Hindlimb muscle (tissue), 1 donor: ENCODE data around the gene MGLL. TPM values are rescaled to one million over a fixed set of nuclear protein-coding genes. Genes with fewer than 3 reads are reported as not detected.

Experiments used
- DNase-seq: peaks from one replicate; pipeline ENCODE4 v3.0.0-alpha.2; 2013
- polyA plus RNA-seq: library from polyadenylated mRNA; unstranded; fragments of 120-200 nt; gene quantifications from one replicate; pipeline ENCODE4 v1.2.1, GENCODE V29; 2013; ENCODE audit not compliant: insufficient read length

The MGLL gene
- polyA plus RNA-seq, 1 donor = 28.0 TPM

- DNase-seq = no peak
These were observed 12.5 kb upstream of the MGLL start for GRCh38 chr3:127834771-127835170.

- DNase-seq = no peak
These were observed 11.1 kb upstream of the MGLL start for GRCh38 chr3:127833281-127834032.

- no peak for DNase-seq
These were observed 9.4 kb upstream of the MGLL start for GRCh38 chr3:127831723-127832172.

DNA sequence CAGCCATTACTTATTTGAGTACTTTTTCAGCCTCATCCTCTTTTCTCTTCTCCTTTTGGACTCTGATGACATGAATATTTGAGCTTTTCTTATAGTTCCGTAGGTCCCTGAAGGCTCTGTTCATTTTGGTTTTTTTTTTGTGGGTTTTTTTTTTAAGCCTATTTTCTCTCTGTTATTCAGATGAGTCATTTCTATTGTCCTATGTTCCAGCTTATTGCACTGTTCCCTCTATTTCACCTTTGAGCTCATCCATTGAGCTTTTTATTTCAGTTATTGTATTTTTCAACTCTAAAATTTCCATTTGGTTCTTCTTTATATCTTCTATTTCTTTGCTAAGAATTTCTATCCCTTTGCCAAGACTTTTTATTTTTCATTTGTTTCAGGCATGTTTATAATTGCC, 7.2 kb upstream of the MGLL start:
- no peak for DNase-seq

DNA sequence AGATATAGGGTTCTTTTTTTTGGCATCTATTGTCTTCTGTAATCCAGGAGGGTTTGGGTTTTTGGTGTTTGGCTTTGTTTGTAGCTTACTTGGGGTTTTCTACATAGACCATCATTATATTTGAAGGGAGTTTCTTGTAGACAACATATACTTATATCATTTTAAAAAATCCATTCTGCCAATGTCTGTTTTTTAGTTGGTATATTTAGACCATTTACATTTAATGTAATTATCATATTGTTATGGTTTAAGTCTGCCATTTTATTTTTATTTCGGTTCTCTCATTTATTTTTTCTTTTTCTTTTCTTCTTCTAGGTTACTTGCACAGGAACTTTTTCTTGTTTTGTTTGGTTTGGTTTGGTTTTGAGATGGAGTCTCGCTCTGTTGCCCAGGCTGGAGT, 5.5 kb upstream of the MGLL start:
- DNase-seq = no peak

GRCh38 chr3:127825756-127826155, 3.4 kb upstream of the MGLL start:
- DNase-seq = no peak

DNA sequence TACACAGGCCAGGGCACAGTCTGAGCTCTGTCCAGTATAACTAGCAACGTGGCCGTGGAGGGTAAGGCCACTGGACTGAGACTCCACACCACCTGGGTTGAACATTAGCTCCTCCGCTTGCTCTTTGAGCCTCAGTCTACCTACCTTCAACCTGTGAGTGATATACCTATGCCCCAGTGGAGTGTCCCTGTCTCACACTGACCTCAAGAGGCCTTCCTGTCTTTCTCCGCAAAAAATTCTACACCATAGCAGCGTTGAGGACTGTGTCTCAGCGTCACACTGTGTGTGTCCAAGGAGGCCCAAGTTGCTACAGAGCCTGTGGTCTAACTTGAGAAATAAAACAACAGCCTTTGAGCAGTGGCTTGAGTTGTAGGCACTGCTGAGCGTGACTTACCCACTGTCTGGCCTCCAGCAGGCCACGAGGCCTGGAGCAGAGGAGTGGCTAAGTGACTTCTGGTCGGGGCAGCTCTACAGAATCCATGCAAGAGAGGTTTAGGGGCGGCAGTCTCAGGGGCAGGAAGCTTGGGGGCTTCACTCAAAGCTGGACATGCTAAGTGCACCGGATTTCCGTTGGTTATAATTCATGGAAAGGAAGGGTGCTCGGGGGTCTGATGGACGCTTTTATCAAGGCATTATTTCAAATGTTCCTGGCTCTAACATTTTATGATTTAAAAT, 2.0 kb upstream of the MGLL start:
- no peak for DNase-seq

- no peak for DNase-seq
These were observed 1.1 kb upstream of the MGLL start for GRCh38 chr3:127823426-127823857.

GRCh38 chr3:127822682-127823425, 539 bp upstream of the MGLL start:
- peak; percentile 72 for DNase-seq

GRCh38 chr3:127821394-127821793, 921 bp downstream of the MGLL start:
- DNase-seq = no peak

GRCh38 chr3:127820826-127821313, 1.4 kb downstream of the MGLL start:
- no peak for DNase-seq

DNA sequence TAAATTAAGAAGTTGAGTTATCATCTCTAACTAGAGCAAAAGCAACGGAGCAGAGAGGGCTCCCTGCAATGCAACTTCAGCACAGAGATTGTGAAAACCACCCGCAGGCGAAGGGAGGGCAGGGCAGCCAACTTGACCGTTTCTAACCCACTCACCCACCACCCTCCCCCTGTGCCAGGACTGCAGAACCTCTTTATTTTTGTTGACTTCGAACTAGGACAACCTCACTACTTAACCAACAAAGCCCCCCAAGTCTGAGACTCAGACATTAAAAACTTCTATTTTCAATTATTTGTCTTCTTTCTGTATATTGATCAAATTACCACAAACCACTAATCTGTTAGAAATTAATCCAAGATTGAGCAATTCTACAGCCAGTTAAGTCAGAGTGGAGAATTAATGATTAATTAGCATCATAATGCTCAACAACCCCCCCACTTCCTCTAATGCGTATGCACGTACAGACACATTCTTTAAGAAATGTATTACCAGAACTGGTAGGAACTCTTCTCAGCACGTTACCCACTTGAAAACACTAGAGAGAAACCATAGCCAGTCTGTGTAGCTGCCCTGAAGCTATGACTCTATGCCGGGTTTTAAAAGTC, 2.0 kb downstream of the MGLL start:
- DNase-seq = no peak

DNA sequence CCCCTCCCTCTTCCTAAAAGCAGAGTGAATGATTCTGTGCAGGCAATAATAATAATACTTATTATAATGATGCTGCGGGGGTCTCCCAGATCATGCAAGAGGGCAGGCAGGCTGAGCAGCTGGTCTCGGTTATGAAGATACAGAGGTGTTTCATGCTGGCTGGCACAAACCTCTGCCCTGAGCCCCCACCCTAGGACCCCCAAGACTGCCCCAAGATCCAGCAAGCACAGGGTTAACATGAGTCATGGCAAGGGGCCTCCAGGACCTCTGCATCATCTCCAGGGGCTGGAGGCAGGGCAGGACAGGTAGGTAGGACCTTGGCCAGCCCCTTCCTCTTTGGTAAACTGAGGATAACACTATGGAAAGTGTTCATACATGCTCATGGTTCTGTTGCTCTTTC, 2.7 kb downstream of the MGLL start:
- no peak for DNase-seq

DNA sequence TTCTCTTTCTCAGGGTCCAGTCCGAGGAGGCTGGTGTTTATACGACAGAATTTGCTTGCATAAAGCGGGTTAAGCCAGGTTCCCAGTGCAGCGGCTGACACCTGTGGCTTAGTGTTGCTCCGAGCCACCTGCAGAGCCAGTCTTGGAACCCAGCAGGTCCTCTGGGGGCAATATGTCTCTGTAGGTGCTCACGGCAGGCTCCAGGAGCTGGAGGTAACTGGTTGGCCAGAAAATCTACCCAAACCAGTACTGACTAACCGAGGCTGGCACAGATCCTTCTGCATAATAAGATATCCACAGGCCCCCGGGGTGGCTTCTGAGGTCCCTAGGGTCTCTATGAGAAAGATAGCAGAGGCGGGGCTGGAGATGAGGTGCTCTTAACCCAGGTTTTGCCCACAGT, 3.2 kb downstream of the MGLL start:
- DNase-seq = no peak

DNA sequence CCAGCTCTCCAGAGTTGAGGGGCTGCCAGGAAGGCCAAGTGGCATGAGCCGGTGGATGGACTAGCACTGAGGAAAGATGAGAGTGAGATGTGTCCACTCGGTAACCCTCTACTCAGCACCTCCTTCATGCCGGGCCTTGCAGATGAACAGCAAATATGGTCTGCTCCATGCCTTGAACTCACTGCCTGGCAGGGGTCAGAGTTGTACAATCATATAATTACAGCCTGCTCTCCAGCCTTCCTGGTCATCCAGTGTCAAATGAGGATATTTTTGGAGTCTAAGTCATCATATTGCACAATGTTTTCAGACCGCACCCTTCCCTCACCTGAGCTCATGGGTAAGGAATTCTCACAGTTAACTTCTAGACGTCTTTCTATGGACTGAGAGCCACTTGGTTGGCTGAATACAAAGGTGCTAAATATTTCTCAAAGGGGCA, 4.9 kb downstream of the MGLL start:
- no peak for DNase-seq

DNA sequence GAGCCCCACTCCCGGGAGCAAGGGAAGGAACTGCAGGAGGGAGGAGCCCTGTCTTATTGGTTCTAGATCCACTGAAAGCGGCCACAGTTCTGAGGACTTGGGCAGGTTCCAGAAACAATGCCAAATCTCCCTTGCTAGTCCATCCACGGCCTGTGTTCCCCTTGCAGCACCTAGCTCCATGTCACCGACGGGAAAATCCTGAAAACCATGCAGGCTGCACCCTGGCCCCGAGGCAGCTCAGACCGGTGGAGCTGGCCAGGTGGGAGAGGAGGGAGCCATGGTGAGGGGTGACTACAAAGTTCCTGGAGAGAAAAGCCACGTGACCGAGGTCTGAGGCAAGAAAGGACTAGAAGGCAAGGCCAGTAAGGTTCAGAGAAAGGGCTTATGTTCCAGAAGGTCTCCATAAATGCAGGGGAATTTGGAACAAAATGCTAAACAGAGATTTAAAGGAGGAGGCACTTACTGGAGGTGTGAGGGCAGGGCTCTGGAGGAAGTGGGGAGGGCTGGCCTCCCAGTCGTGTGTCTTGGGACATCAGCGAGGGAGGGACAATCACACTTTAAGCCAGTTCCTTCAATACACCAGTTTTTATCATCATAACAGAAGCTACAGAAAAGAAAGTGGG, 5.4 kb downstream of the MGLL start:
- no peak for DNase-seq

DNA sequence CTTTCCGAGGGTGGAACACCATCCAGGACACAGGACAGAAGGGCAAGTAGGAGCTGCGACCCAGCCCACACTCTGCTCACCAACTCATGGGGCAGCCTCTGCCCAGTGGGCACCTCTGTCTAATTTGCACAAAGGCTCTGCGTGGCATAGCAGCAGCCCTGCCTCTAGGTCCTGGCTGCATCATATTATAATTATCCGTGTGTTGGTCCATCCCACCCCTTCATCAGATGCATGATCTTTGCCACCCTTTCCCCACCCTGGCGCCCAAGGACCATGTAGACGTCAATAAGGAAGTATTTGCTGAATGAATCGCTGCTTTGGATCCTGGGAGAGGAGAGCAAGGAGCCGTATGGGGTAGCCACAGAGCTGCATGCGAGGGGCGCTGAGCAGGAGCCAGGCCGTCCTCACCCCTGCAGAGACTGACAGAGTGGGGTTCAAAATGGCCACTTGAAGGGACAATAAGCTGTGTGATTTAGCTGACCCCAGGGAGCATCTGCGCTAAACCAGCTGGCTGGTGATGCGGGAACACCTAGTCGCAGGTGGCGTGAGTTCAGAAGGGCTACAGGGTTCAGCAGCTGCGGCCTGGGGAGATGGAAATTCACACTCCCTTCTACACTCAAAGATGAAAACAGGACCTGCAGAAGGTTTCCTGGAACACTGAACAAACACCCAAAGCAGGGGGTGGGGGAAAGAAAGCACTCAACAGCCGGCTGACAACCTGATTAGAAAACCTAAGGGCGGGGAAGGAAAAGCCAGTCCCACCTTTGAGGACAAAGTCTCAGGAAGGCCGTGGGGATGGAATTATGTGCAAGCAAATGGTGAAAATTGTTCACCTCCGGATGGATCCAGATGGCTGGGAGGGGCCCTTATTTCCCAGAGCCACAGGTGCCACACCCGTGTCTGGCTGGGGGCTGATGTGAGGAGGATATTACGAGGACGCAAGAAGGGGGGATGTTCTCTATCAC, 6.4 kb downstream of the MGLL start:
- DNase-seq = no peak

DNA sequence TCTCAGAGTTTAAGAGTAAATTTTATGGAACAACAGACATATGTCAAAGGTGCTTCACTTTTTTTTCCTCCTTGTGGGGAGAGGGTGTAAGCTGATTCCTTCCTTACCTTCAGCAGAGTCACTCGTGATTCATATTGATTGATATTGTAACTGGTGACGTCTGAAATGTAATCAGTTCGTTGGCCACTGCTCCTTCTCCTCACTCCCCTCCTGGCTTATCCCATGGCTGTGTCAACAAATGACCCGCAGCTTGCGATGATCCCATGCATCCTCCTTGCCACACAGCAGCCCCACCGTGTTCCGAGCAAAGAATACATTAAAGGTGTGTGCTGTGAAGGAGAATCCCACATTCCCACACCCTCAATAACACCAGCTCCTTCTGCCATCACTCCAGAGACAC, 7.3 kb downstream of the MGLL start:
- no peak for DNase-seq

DNA sequence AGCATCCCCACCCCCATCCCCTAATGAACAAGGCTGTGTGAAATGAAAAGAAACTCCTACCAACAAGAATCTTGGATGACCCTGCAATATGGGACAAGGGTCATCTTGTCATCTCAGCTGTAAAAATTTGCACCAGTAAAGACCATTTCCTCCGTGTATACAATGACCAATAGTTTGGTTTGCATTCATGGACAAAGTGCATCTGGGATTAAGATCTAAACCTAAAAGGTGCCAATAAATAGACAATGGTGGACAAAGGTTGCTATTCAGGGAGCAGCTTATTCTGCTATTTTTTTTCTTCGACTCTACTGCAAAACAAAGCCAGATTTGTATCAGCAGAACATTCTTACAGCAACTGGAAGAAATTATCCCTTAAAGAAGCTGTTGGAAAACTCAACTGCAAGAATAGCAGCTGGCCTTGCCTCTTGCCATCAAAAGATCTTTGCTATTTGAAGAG, 8.0 kb downstream of the MGLL start:
- DNase-seq = no peak

DNA sequence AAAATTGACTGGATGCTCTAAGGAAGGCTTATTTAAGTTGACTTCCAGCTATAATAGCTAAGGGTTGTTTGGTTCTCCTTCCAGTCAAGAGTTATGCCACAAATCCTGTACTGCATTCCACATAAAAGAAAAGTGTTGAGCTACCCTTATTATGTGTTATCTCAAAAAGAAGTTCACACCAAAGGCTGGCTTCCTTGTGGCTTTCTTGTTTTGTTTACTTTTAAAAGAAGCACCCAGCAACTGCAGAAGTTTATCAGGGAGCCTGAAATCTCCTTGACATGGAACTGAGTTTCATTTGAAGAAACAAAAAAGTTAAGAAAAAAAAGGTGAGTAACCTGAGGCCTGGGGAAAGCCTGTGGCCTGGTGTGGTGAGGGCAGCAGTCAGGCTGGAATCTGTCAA, 10.2 kb downstream of the MGLL start:
- DNase-seq = no peak

DNA sequence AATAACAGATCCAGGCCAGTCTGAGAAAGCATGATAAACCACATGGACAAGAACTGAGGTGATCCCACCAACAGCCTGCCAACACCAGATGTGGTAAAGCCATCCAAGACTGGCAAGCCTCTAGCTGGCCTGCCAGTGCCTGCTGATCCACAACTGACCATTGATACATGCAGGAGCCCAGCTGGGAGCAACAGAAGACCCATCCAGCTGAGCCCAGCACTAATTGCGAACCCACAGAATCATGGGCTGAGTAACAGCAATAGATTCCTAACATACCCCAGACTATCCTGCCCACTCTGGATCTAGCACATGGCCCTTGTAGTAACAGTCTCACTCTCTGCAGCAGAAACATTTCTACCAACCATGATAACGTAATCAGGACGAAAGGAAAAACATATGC, 10.6 kb downstream of the MGLL start:
- no peak for DNase-seq
